GOT3 (cell line): ENCODE data around the gene NDST1.
A peak's percentile ranks its signal among the peaks of the same experiment; 100 is the strongest.
"Not testable (repeated sequence)": the region's sequence is repeated elsewhere in the genome, so short reads cannot be mapped to it uniquely, and the experiment has no call there.

Source experiments
- DNase-seq: peaks from one replicate; lab custom pipeline; 2025; ENCODE audit warnings: mixed read lengths; lab: John Stamatoyannopoulos, UW

NDST1 gene

DNA sequence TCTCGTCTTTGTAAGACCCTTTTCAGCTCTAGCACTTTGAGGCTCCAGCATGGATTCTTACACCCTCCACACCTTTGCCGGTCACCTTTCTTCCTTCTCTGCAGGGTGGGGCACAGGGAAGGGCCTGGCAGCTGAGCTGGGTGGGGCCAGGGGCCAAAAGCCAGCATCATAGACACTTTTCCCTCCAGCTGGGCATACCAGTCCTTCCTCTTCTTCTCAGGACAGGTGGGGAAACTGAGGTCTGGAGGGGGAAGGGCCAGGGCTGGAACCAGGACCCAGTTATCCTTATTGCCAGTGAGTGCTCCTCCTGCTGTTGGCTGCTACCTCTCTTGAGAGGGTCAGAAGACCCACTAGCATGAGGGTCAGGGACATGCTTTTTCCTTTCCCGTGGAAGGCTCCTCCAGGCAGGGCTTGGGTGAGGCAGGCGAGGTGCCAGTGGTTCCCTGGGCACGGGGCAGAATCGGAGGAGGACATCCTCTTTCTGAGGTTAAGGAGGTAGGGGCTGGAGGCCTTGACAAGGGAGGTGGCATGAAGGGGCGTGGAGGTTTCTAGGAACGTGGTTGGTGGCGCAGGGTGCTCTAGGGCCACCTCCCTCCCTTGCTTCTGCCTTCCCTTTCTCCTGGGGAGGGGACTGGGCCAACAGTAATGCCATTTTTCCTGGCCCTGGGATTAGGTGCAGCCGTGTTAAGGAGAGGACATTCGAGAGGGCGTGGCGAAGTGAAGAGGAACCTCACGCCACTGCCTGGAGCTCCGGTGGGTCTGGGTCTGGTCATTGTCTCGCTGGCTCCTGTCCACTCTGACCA lies at the start of gene NDST1:
Gene NDST1 (plus strand): TSS at position 658 of the 803 bp plus-strand sequence. CDS start 13,124 bp downstream, outside the sequence.
- no peak for DNase-seq

DNA sequence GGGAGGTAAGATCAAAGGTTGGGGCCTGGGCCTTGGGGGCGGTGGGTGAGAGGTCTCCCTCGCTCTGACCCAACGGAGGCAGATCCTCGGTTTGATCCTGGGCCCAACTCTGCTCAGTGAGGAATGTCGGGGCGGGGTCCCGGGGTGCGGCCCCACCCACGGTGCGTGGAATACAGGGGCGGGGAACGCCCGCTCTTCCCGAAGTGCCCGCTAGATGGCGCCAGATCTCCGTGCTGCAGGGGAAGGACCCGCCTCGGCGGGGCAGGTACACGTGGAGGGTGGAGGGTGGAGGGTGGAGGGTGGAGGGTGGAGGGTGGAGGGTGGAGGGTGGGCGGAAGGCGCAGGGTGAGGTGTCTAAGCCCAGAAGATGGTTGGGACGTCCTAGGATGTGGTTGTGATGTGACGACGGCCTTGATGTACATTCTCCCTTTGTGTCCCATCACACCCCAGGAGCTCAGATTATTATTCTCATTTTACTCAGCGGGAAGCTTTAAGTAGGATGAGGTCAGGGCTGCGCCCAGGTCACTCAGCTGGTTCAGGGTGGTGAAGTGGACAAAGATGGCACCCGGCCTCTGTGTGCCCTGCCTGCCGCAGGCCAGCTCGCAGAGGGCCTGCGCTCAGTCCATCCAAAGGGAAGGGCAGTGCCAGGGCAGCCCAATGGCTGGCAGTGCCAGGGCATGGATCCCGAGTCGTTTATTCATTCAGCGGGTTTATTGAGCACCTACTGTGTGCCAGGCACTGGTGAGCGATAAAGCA lies 49.0 kb upstream of the NDST1 start:
- peak; percentile 66 for DNase-seq

DNA sequence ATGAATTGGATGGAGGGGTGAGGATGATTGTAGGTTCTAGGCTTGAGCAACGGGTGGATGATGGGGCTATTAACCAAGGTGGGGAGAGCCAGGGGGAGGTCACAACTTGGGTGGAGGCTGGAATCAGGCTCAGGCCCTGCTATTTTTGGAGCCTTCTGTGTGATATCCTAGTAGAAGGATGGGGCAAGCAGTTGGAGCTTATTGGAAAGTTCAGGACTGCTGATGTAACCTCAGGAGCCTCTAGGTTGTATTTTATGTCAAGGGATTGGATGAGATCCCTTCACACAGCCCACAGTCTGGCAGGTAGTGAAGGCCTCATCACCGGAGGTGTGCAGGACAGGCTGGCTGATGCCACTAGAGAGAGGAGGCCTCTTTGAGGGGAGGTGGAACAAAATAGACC lies 47.1 kb upstream of the NDST1 start:
- DNase-seq, result no peak

DNA sequence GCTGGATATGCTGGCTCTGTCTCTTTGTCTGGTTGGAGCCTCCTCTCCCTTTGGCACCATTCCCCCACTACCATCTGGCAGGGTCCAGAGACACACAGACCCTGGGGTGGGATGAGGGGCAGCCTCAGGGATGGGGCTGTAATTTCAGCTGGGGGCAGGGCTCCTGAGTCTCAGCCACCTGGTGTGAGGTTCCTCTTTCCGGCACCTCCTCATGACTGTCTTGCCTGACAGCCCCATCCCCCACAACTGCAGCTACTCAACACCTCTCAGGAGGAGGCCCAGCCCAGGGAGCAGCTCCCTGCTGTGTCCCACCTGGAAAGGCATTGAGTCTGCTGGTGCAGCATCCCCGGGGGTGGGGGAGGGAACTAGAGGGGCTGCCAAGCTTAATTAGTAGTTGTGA lies 46.7 kb upstream of the NDST1 start:
- DNase-seq, result no peak

DNA sequence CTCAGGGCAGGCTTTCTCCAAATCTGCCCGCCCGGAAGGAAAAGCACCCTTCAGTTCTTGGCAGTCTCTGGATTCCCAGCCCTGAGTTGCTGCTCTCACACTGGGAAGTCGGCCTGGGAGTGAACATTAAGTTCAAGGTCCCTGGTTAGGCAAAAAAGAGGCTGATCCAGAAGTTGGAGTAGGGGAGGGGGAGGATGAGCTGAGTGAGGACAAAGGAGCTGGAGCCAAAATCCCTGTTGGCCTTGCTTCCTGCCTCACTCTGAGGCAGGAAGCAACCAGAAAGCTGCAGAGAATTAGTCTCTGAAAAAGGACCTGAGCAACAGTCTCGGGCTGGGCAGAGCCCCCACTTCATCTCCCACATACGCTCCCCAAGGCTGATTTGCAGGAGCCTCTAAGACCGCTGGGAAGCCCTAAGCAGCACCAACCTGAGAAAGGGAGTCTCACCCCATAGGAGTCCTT lies 43.3 kb upstream of the NDST1 start:
- no peak for DNase-seq

DNA sequence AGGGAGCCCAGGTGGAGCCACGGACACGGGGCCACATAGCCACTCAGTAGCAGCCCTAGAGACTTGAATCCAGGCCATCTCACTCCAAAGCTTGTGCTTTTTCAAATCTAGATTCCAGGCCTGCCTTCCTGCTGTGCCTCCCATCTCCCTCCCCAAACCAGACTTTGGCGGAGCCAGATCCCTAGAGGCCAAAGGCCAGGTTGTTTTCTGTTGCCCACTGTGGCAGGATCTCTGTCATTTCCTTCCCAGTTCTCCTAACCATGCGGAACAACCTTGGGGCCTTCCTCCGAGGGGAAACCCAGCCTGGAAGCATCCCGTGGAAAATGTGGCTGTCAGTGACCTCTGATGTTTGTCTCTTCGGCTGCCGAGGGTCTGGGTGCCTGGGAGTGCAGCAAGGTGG lies 42.0 kb upstream of the NDST1 start:
- DNase-seq, result no peak

DNA sequence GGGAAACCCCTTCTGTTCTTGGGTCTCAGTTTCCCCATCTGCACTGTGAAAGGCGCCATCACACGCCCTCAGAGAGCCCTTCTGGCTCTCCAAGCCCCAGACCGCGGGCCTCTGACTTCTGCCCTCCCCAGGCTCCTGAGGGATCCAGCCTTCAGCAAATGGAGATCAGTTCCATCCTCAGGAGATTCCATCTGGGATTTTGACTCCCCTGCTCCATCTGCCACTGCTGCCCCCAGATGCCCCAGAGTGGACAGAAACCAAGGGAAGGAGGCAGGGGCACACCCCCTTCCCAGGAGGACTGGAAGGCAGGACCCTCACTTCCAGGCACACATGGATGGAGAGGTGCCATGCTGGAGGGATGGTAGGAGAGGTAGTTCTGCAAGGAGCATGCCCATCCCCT lies 39.7 kb upstream of the NDST1 start:
- DNase-seq, result no peak

DNA sequence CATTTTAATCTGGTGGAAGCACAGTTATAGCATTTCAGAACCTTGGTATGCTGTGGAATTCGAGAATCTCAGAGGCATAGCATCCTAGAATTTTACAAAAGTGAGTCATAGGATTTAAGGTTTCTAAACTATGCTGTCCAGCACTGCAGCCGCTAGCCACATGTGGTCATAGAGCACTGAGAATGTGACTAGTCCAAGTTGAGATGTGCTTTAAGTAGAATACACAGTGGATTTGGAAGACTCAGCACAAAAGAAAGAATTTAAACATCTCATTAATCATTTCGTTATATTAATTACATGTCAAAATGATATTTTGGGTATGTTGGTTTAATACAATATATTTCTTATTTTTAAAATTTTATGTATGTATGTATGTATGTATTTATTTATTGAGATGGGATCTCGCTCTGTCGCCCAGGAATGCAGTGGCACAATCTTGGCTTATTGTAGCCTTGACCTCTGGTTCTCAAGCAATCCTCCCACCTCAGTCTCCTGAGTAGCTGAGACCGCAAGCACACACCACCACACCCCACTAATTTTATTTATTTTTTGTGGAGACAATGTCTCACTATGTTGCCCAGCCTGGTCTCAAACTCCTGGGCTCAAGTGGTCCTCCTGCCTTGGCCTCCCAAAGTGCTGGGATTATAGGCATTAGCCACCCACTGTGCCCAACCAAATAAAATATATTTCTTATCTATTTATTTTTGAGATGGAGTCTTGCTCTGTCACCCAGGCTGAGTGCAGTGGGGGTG lies 38.0 kb upstream of the NDST1 start:
- DNase-seq, result no peak

DNA sequence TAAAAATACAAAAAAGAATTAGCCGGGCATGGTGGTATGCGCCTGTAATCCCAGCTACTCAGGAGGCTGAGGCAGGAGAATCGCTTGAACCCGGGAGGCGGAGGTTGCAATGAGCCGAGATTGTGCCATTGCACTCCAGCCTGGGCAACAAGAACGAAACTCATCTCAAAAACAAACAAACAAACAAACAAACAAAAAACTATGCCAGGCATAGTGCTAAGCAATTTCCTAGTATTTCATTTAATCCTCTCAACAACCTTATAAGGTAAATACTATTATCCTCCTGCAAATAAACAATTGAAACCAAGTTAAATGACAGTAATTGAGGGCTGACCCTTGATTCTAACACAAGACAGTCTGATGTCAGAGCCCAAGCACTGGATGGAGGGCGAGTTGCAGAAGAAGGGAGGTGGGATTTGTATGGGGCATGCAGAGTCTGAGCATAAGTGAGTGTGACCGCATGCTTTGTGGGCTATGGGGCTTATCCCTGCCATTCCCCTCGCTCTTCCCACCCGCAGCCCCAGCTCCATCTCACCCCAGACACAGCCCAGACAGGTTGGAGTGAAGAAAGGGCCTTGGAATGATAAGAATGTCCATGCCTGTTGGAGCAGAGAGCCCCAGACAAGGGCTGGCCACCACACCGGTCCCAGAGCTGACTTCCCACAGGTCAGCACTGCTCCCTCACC lies 34.1 kb upstream of the NDST1 start:
- DNase-seq, result no peak

DNA sequence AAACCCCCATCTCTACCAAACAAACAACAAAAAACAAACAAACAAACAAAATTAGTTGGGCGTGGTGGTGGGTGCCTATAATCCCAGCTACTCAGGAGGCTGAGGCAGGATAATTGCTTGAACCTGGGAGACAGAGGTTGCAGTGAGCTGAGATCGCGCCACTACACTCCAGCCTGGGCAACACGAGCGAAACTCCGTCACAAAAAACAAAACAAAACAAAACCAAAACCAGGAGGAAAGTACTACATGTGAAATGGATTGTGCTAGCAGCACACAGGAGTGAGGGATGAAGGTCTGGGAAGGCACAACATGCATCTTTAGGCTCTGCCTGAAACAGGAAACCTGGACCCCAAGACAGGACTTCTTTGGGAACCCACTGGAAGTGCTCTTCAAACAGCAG lies 31.4 kb upstream of the NDST1 start:
- not testable (repeated sequence) for DNase-seq

DNA sequence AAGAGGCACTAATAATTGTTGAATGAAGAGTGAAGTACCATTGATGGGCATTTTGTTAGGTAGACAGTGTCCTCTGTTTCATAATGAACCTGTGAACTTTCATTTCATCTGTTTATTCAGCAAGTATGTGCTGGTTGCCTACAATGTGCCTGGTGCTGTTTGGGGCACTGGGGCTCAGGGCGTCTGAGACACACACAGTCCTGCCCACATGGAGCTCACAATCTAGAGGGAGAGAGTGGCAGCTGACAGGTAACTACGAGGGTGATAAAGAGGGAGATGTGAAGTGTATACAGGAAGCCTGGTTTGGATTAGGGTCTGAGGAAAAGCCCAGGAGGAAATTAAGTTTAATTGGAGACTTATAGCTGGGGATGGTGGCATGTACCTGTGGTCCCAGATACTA lies 28.5 kb upstream of the NDST1 start:
- DNase-seq, result no peak

DNA sequence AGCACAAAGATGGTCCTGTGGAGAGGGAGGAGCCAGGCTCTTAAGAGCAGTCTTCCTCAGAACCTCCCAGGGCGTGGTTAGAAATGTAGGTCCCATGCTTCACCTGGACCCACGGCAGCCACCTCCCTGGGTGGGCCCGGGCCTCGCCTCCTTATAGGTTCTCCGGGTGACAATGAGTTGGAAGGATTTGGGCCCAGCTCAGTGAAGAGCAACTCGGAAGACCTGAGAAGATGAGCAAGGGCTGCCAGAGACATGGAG lies 26.3 kb upstream of the NDST1 start:
- DNase-seq, result no peak

DNA sequence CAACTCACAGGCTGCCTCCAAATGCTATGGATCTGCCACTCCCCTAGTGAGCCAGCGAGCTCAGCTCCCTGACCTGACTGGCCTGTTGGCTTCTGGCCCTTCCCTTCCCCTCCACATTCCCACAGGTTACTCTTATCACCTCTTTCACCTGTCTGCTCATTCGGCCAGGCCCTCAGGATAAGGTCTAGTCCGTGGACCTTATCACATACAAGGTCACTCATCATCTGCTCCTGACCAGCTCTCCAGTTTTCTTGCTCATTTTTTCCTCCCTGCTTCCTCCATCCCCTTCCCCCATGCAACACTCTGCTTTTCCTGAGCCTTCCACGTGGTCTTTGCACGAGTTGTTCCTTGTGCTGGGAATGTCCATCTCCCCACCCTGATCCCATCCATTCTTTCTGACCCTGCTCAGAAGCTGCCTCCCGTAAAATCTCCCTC lies 25.9 kb upstream of the NDST1 start:
- no peak for DNase-seq

DNA sequence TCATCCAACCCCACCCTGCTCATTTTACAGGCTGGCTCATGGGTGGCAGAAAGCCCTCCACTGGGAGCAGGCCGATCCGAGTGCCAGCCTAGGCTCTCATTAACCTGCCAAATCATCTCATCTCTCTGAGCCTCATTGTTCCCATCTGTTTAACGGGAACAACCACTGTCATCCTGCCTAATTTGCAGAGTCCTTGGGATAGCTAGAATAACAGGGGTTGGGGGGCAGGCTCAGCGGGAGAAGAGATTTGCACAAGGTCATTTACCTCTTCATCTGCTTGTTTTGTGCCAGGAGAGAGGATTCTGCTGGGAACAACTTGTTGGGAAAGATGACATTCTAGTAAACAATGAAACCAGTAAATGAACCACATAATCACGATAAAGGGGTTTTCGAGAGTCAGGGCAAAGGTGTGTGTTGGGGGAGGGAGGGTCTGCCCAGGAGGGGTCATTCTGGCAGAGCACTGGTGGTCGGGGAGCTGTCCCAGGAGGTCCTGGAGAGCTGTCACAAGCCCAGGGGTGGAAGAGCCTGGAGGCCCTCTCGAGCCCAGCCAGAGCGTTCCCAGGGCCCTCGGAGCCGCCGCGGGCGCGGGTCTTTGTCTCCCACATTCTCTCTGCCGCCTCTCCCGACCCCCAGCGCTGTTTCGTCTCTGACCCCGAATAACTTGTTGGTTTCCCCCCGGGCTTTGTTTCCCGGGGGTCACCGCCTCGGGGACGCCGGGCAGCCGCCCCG lies 22.8 kb upstream of the NDST1 start:
- no peak for DNase-seq

DNA sequence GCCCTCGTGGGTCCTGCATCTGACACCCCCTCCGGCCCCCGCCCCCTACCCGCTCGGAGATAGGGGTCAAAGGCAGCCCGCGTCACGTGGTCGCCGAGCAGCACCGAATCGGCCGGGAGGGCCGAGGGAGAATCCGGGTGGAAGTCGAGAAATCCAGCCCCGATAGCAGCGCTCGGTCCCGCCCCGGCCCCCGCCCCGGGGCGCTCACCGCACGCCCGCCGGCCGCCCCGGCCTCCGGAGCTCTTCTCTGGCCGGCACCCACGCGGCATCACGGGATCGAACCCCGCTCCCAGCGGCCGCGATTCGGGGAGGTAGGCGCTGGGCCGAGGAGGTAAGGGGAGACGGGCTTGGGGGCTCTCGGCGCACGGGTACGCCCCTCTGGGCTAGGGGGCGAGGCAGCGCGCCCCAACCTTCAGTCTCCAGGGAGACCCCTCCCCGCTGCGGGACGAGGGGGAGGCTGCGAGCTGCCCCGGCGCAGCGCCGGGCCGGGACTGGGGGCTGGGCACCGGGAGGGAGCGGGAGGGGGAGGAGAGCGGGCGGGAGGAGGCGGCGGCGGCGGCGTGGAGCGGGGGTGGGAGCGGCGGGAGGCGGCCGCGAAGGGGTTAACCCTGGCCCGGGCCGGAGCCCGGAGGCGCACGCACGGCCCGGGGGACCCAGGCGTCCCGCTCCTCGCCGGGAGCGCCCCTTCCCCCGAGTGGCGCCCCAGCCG lies 22.1 kb upstream of the NDST1 start:
- no peak for DNase-seq

DNA sequence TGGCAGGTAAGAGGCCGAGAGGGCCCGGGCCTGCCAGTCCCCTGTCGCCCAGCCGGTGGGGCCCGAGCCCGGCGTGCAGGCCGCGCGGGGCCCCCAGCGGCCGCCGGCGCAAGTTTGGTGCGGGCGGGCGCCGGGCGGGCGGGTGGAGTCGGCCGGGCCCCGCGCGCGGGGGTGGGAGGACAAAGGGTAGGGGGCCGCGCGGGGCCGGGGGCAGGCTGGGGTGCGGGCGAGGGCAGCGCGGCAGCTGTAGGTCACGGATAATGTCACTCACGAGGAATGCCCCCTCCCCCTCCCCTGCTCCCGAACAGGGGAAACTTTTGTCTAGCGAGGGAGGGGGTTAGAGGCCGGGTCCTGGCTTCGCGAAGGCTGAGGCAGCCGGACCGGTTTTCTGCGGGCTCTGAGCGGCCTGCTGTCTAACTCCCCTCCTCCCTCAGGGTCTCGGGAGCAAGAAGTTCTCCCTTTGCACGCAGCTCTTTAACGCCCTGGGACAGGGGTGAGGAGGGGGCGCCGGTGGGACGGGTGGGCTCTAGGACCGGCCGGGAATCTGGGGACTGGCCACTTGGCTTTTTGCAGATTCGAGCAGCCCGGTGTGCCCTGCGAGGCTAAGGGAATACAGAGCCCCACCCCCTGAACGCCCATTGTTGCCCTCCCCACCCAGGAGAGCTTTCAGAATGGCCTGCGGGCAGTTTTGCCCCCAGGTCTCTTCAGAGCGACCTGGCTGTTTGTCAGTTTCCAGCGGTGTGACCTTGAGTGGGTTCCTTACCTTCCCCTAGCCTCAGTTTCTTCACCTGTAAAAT lies 21.3 kb upstream of the NDST1 start:
- DNase-seq, result no peak

DNA sequence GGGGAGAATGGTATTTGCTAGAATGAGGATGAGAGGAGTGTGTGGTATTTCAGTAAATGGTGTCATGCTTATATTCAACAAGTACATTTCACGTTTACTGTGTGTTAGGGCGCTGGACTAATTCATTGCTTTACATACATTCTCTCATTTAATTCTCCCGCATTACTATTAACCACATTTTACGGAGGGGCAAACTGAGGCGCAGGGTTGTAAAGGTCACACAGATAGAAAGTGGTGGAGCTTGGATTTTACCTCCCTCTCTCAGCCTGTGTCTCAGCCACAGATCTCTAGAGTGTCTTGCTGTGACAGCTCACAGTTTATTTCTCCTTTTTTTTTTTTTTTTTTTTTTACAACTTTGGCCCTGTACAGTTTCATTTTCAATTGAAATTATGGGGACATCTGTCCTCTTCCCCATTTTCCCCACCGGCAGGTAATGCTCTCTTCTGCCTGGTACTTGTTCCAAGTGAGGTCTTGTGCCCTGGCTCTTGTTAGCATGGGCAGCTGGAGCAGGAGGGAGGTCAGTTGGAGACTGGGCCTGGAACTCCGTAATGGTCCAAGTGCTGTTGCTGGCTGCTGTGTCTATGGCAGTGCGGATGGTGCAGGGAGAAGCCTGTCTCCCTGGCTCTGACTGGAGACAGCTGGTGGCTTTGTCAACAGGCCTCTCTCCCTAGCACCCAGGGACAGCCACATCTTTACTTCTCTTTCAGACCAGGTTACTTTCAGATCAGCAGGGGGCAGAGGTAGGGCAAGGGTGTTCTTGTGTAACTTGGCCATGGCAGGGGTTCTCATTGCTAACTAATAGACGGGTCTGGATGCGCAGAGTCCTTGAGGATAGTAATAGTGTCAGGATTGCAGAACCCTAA lies 20.5 kb upstream of the NDST1 start:
- no peak for DNase-seq

DNA sequence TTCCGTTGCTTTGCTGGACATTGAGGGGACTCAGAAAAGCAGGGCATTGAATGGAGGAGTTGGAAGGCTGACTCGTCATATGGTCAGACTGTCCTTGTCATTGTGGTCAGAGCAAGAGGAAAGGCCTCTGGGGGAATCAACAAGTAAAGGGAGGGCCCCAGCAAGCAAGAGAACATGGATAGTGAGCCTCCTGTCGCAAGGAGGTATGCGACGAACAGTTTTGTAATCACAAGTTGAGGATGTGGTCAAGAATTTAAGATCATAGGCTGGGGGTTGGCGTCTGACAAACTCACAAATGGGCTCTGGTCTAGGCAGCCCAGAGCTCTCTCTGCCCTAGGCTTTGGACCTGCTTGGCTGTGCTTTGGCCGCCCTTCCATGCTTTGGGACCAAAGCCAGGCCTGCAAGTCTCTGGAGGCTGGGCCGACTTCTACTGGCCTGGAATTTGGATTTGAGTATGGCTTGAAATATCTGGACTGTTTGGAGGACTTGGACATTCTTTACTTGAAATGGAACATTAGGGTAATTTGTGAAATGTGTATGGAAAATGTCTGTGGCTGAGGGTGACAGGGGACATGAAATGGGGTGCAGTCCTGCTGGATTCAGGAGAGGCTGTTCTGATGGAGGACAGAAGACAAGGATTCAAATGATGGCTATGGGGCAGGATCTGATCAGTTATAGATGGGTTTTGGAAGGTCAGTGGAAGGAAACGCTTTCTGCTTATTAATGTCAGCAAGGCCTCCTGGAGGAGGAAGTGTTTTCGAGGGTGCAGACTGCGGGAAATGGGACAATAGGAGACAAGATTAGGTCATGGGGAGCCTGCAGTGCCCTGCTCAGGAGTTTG lies 19.2 kb upstream of the NDST1 start:
- DNase-seq, result no peak
